Measurements from ENCODE around the gene PANK3. TPM values are rescaled to one million over a fixed set of nuclear protein-coding genes. Genes with fewer than 3 reads are reported as not detected.

The PANK3 gene
- polyA plus RNA-seq, 3 donors: 9.0 to 11.9 (median 9.3) TPM

DNA sequence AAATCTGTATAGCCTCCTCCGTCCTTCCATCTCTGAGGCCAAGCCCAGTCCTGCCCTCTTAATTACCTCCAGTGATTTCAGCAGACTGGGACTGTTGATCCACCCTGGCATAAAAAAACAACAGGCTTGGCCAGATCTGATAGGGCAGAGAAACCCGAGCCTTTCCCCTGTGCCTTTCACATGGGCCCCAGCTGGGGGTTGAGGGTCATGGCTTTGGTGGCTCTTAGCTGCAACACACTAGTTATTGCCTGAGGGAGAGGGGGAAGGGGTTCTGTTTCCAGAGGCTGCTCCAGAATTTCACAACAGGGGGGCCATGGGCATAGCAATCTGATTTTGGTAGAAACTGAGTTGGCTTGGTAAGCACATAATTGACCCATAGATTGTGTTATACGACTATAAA lies 21.2 kb upstream of the PANK3 start:
- H3K4me1 Mint-ChIP-seq: no peaks in the 10 kb centered on the region
- Histone ChIP-seq H3K27me3 (ENCODE audit: control insufficient read depth in 2 of 2, insufficient read depth in 2 of 2, low read length in 2 of 2) (no peaks in the 10 kb centered on the region), H3K9ac (ENCODE audit: insufficient read depth, low read length, poor library complexity, severe bottlenecking) (no peak overlapping the region), H3K4me2 (replicated peaks; ENCODE audit: extremely low read depth, low read length, poor library complexity, severe bottlenecking) (no peak overlapping the region), H3K4me3 (replicated peaks in 1 of 3; ENCODE audit: low read depth in 2 of 3, low read length in 3 of 3) (no peak overlapping the region), H3K79me2 (ENCODE audit: insufficient read depth, low read length) (no peaks in the 10 kb centered on the region), H2AFZ (ENCODE audit: insufficient read depth, low read depth, low read length, poor library complexity, severe bottlenecking) (no peak overlapping the region), H4K20me1 (ENCODE audit: insufficient read depth, low read length) (no peaks in the 10 kb centered on the region), H3K4me1 (ENCODE audit: control insufficient read depth in 1 of 2, insufficient read depth in 2 of 2, low read length in 2 of 2) (no peaks in the 10 kb centered on the region), H3K9me3 (replicated peaks in 1 of 2; ENCODE audit: control insufficient read depth in 1 of 2, insufficient read depth in 1 of 2, low read length in 2 of 2) (no peaks in the 10 kb centered on the region), H3K36me3 (replicated peaks in 1 of 2; ENCODE audit: control insufficient read depth in 1 of 2, insufficient read depth in 2 of 2, low read length in 2 of 2) (no peaks in the 10 kb centered on the region), H3K27ac (ENCODE audit: low read depth in 1 of 2, low read length in 2 of 2) (no peak overlapping the region)
- DNase-seq: no peak
- 100% methylated on average over 1 of the region's 3 CpGs for WGBS (ENCODE audit: insufficient coverage)
- no peak overlapping the region for H3K4me3 Mint-ChIP-seq
- TF ChIP-seq, protein P1, sequence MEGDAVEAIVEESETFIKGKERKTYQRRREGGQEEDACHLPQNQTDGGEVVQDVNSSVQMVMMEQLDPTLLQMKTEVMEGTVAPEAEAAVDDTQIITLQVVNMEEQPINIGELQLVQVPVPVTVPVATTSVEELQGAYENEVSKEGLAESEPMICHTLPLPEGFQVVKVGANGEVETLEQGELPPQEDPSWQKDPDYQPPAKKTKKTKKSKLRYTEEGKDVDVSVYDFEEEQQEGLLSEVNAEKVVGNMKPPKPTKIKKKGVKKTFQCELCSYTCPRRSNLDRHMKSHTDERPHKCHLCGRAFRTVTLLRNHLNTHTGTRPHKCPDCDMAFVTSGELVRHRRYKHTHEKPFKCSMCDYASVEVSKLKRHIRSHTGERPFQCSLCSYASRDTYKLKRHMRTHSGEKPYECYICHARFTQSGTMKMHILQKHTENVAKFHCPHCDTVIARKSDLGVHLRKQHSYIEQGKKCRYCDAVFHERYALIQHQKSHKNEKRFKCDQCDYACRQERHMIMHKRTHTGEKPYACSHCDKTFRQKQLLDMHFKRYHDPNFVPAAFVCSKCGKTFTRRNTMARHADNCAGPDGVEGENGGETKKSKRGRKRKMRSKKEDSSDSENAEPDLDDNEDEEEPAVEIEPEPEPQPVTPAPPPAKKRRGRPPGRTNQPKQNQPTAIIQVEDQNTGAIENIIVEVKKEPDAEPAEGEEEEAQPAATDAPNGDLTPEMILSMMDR (IDR thresholded peaks at IDR 0.05): no peak
- H3K36me3 Mint-ChIP-seq: no peaks in the 10 kb centered on the region
- H3K27me3 Mint-ChIP-seq (ENCODE audit: low read depth in 3 of 3): peaks cover 2 to 7% (median 5%) of the 10 kb centered on the region in 3 donors
- intact Hi-C loops (cut with micrococcal nuclease): no loop called here
- H3K9me3 Mint-ChIP-seq: peaks cover 0 to 6% (median 2%) of the 10 kb centered on the region in 7 donors
- H3K27ac Mint-ChIP-seq: no peak overlapping the region

DNA sequence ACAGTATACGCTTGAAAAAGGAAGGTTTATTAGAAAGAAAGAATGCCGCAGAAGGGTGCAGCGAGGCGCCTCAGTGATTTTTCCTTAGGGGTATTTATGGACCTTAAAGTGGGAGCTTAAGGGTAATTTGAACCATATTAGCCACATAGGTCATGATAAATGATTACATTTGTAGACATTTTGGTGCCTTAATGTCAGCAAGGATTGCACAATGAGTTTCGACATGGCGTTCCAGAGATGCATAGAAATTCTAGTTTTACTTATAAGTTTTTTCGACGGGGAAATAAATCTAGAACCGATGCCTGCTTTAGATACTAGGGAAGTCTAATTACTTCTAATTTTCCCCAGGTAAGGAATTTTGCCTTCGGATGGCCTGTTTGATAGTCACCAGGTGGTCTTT lies 20.7 kb upstream of the PANK3 start:
- H3K27ac ChIP-seq (ENCODE audit: low read depth in 1 of 2, low read length in 2 of 2): no peak overlapping the region
- H3K4me2 ChIP-seq (replicated peaks; ENCODE audit: extremely low read depth, low read length, poor library complexity, severe bottlenecking): no peak overlapping the region
- DNase-seq: no peak
- no peaks in the 10 kb centered on the region for H3K9me3 ChIP-seq (replicated peaks in 1 of 2; ENCODE audit: control insufficient read depth in 1 of 2, insufficient read depth in 1 of 2, low read length in 2 of 2)
- H3K4me1 ChIP-seq (ENCODE audit: control insufficient read depth in 1 of 2, insufficient read depth in 2 of 2, low read length in 2 of 2): no peaks in the 10 kb centered on the region
- H4K20me1 ChIP-seq (ENCODE audit: insufficient read depth, low read length): no peaks in the 10 kb centered on the region
- TF ChIP-seq, protein P1 (IDR thresholded peaks at IDR 0.05): no peak
- H3K9me3 Mint-ChIP-seq: peaks cover 0 to 6% (median 3%) of the 10 kb centered on the region in 7 donors
- no peak overlapping the region for H2AFZ ChIP-seq (ENCODE audit: insufficient read depth, low read depth, low read length, poor library complexity, severe bottlenecking)
- peaks cover 2 to 7% (median 3%) of the 10 kb centered on the region in 3 donors for H3K27me3 Mint-ChIP-seq (ENCODE audit: low read depth in 3 of 3)
- H3K4me1 Mint-ChIP-seq: no peaks in the 10 kb centered on the region
- intact Hi-C loops (cut with micrococcal nuclease): no loop called here
- no peak overlapping the region for H3K4me3 ChIP-seq (replicated peaks in 1 of 3; ENCODE audit: low read depth in 2 of 3, low read length in 3 of 3)
- no peaks in the 10 kb centered on the region for H3K36me3 Mint-ChIP-seq
- H3K9ac ChIP-seq (ENCODE audit: insufficient read depth, low read length, poor library complexity, severe bottlenecking): no peak overlapping the region
- H3K79me2 ChIP-seq (ENCODE audit: insufficient read depth, low read length): no peaks in the 10 kb centered on the region
- no peaks in the 10 kb centered on the region for H3K36me3 ChIP-seq (replicated peaks in 1 of 2; ENCODE audit: control insufficient read depth in 1 of 2, insufficient read depth in 2 of 2, low read length in 2 of 2)
- WGBS (ENCODE audit: insufficient coverage): 69% methylated on average over 2 of the region's 10 CpGs
- H3K27ac Mint-ChIP-seq: no peak overlapping the region
- no peak overlapping the region for H3K4me3 Mint-ChIP-seq
- H3K27me3 ChIP-seq (ENCODE audit: control insufficient read depth in 2 of 2, insufficient read depth in 2 of 2, low read length in 2 of 2): no peaks in the 10 kb centered on the region
